ENCODE data around the gene LRRC47.

The LRRC47 gene

GRCh38 chr1:3796215-3797061 lies at the start of gene LRRC47:
TSS of gene LRRC47 (minus strand) at chr1:3796498. CDS start at chr1:3796476, 22 bp downstream.
- peak; percentile 76 to 81 for DNase-seq

GRCh38 chr1:3842912-3843311 lies 46.6 kb upstream of the LRRC47 start:
- DNase-seq, result no peak

GRCh38 chr1:3841491-3841890 lies 45.2 kb upstream of the LRRC47 start:
- DNase-seq, result no peak

- no peak for DNase-seq
Measured at GRCh38 chr1:3838788-3839187, 42.5 kb upstream of the LRRC47 start.

GRCh38 chr1:3837685-3838084 lies 41.4 kb upstream of the LRRC47 start:
- DNase-seq, result no peak

- DNase-seq, result no peak
Measured at GRCh38 chr1:3837200-3837599, 40.9 kb upstream of the LRRC47 start.

GRCh38 chr1:3836421-3836820 lies 40.1 kb upstream of the LRRC47 start:
- no peak for DNase-seq

GRCh38 chr1:3834701-3835100 lies 38.4 kb upstream of the LRRC47 start:
- no peak for DNase-seq

GRCh38 chr1:3831689-3832088 lies 35.4 kb upstream of the LRRC47 start:
- no peak for DNase-seq

GRCh38 chr1:3828391-3828790 lies 32.1 kb upstream of the LRRC47 start:
- no peak for DNase-seq

GRCh38 chr1:3827813-3828307 lies 31.6 kb upstream of the LRRC47 start:
- peak in 1 of 2 experiments; percentile 3 for DNase-seq

GRCh38 chr1:3825356-3825755 lies 29.1 kb upstream of the LRRC47 start:
- DNase-seq, result no peak

- DNase-seq, result no peak
Measured at GRCh38 chr1:3824650-3825049, 28.4 kb upstream of the LRRC47 start.

GRCh38 chr1:3822421-3822820 lies 26.1 kb upstream of the LRRC47 start:
- no peak for DNase-seq

GRCh38 chr1:3821908-3822307 lies 25.6 kb upstream of the LRRC47 start:
- DNase-seq, result no peak

- peak; percentile 44 to 75 for DNase-seq
Measured at GRCh38 chr1:3821447-3821846, 25.1 kb upstream of the LRRC47 start.

GRCh38 chr1:3821004-3821403 lies 24.7 kb upstream of the LRRC47 start:
- peak; percentile 77 to 90 for DNase-seq

GRCh38 chr1:3820316-3820715 lies 24.0 kb upstream of the LRRC47 start:
- DNase-seq, result no peak

GRCh38 chr1:3819771-3820200 lies 23.5 kb upstream of the LRRC47 start:
- peak in 1 of 2 experiments; percentile 13 for DNase-seq

- DNase-seq, result no peak
Measured at GRCh38 chr1:3817821-3818597, 21.7 kb upstream of the LRRC47 start.

GRCh38 chr1:3817138-3817740 lies 20.9 kb upstream of the LRRC47 start:
- no peak for DNase-seq

GRCh38 chr1:3816331-3817137 lies 20.2 kb upstream of the LRRC47 start:
- no peak for DNase-seq
